Measurements from ENCODE around the gene PRKCH.

Gene PRKCH

DNA sequence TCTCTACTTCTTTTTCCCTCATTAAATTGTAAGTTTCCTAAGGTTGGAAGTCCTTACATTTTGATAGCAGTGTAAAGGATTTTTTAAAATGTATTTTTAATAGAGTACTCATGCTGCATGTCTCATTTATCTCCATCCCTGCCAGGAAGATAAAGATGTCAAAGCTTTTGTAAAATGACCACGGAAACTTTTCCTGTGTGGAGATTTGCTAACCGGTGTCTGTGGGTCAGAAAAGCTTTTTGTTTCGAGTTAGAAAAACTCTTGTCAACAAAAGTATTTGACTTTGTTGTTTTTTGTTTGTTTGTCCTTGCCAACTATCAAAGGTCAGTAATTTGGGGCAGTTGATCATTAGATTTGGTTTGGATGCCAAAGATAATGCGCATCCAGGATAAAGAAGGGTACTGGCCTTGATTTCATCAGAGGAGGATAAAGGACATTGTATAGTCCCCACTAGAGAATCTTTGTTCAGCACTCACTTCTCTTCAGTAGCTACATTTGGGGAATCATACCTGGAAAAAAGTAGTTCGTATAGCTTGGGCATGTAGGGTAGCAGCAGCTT, 217.2 kb downstream of the PRKCH start:
- Histone ChIP-seq H3K4me1 (ENCODE audit: control insufficient read depth, insufficient read depth, low read length, poor library complexity, severe bottlenecking) (peaks cover 20% of the 10 kb centered on the region), H3K27ac (ENCODE audit: low read depth, low read length, severe bottlenecking) (no peak overlapping the region), H3K9me3 (ENCODE audit: control insufficient read depth, low read length) (no peaks in the 10 kb centered on the region), H3K36me3 (ENCODE audit: control insufficient read depth, insufficient read depth, low read length) (no peaks in the 10 kb centered on the region), H3K4me3 (ENCODE audit: extremely low read depth, insufficient read depth, low read length, poor library complexity, severe bottlenecking) (no peak overlapping the region)
- WGBS, 2 experiments (ENCODE audit: insufficient coverage in 2 of 2), result 95% methylated on average over 4 to 5 of the region's 5 CpGs

DNA sequence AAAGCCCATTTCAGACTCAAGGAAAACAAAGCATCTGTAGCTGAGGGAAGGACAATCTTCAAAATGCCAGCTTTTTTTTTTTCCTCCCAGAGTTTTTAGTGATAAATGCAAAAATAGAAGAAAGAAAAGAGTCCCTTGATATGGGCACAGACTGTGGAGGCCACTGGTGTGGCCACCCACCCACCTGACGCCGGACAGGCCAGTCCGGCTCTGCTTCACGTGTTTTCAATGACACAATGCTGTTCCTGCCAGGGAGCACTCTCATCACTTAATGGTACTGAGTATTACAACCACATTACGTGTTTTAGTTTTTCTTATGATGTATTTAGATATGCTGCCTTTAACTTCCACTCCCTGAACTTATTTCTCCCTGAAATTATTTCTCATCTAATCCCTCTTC, 218.3 kb downstream of the PRKCH start:
- H3K4me1 ChIP-seq (ENCODE audit: control insufficient read depth, insufficient read depth, low read length, poor library complexity, severe bottlenecking), result peaks cover 20% of the 10 kb centered on the region
- H3K4me3 ChIP-seq (ENCODE audit: extremely low read depth, insufficient read depth, low read length, poor library complexity, severe bottlenecking), result no peak overlapping the region
- no peaks in the 10 kb centered on the region for H3K9me3 ChIP-seq (ENCODE audit: control insufficient read depth, low read length)
- H3K36me3 ChIP-seq (ENCODE audit: control insufficient read depth, insufficient read depth, low read length), result no peaks in the 10 kb centered on the region
- H3K27ac ChIP-seq (ENCODE audit: low read depth, low read length, severe bottlenecking), result no peak overlapping the region
- 93% methylated on average over 3 of the region's 5 CpGs; no CpG with 5 or more reads in 1 of the 2 experiments for WGBS, 2 experiments (ENCODE audit: insufficient coverage in 2 of 2)

DNA sequence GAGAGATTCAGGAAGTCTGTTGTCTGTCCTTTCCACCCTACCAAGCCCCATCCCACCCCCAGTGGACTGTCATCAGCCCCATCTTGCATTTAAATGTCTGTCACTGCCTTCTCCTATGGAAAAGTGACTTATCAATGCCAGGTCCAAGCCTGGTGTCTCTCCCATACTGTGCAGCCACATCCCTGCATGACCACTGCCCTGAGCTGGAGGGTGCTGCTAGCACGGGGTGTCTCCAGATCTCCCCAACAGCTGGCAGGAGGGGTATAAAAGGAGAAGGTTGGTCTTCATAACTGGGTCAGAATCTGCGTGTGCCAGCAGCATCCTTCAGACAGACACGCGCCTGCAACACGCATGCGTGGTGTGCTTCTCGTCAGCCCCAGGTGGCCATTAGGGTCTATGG, 219.6 kb downstream of the PRKCH start:
- Histone ChIP-seq H3K27ac (ENCODE audit: low read depth, low read length, severe bottlenecking) (no peak overlapping the region), H3K4me3 (ENCODE audit: extremely low read depth, insufficient read depth, low read length, poor library complexity, severe bottlenecking) (no peak overlapping the region), H3K9me3 (ENCODE audit: control insufficient read depth, low read length) (no peaks in the 10 kb centered on the region), H3K36me3 (ENCODE audit: control insufficient read depth, insufficient read depth, low read length) (no peaks in the 10 kb centered on the region), H3K4me1 (ENCODE audit: control insufficient read depth, insufficient read depth, low read length, poor library complexity, severe bottlenecking) (peaks cover 20% of the 10 kb centered on the region)
- WGBS, 2 experiments (ENCODE audit: insufficient coverage in 2 of 2), result 81 to 83% methylated on average over 7 of the region's 7 CpGs

DNA sequence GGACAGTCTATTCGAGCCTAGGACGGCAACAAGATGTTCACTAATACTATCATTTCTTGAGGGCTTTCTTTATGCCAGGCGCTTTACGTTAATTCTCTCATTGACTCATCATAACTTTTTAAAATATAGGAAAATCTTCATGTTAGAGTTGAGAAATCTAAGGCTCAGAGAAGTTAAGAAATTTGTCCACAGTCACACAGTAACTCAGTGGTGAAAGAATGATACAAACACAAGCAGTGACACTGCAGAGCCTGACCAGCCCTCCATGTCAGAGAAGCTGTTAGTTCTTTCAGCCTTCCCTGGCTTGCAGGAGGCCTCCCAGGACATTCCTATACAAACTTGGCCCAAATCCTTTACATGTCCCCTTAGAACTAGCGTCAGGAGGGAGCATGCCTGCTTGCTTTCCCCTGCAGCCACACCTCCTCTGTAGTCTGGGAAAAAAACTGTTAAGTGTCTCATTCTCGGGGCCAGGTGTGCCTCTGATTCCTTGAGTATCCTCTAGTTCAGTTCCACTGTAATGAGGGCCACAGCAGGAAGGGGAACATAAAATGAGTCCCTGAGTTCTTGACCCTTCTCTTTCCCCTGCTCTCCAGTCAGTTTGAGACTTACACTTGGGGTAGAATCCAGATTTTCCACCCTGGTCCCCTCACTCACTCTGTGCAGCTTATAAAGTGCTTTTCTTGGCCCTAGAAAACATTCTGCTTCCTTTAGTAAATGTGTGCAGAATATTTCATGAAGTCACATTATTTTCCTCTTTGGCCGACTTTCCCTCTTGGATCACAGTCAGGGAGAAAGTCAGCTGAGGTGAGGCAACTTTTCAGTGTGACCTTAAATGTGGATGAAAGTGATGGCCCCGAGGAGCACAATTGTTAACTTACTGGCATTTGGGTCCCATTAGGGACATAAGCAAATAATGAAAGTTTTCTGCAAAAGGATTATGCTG, 221.7 kb downstream of the PRKCH start:
- Histone ChIP-seq H3K4me3 (ENCODE audit: extremely low read depth, insufficient read depth, low read length, poor library complexity, severe bottlenecking) (no peak overlapping the region), H3K27ac (ENCODE audit: low read depth, low read length, severe bottlenecking) (no peak overlapping the region), H3K36me3 (ENCODE audit: control insufficient read depth, insufficient read depth, low read length) (peaks cover 3% of the 10 kb centered on the region), H3K9me3 (ENCODE audit: control insufficient read depth, low read length) (no peaks in the 10 kb centered on the region), H3K4me1 (ENCODE audit: control insufficient read depth, insufficient read depth, low read length, poor library complexity, severe bottlenecking) (peaks cover 12% of the 10 kb centered on the region)
- WGBS, 2 experiments (ENCODE audit: insufficient coverage in 2 of 2), result 78 to 85% methylated on average over 4 of the region's 8 CpGs

DNA sequence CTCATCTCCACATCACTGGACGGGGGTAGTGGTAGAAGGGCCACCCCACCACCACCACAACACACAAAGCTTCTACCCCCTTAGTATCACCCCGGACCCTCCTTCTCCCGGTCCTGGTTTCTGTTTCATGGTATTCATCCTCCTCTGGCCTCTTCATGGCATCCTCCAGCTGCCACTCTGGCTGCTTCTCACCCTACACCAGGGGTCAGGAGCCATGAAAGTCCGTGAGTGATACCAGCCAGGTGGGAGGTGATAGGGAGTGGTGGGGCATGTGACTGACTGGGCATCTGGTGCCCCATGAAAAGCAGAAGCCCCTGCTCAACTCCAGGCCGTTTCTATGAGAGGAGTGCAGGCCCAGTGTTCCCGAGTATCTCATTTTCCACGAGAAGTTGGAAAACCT, 222.6 kb downstream of the PRKCH start:
- Histone ChIP-seq H3K4me1 (ENCODE audit: control insufficient read depth, insufficient read depth, low read length, poor library complexity, severe bottlenecking) (peaks cover 12% of the 10 kb centered on the region), H3K36me3 (ENCODE audit: control insufficient read depth, insufficient read depth, low read length) (peaks cover 10% of the 10 kb centered on the region), H3K27ac (ENCODE audit: low read depth, low read length, severe bottlenecking) (no peak overlapping the region), H3K4me3 (ENCODE audit: extremely low read depth, insufficient read depth, low read length, poor library complexity, severe bottlenecking) (no peak overlapping the region), H3K9me3 (ENCODE audit: control insufficient read depth, low read length) (no peaks in the 10 kb centered on the region)
- 86 to 95% methylated on average over 5 to 6 of the region's 7 CpGs for WGBS, 2 experiments (ENCODE audit: insufficient coverage in 2 of 2)

DNA sequence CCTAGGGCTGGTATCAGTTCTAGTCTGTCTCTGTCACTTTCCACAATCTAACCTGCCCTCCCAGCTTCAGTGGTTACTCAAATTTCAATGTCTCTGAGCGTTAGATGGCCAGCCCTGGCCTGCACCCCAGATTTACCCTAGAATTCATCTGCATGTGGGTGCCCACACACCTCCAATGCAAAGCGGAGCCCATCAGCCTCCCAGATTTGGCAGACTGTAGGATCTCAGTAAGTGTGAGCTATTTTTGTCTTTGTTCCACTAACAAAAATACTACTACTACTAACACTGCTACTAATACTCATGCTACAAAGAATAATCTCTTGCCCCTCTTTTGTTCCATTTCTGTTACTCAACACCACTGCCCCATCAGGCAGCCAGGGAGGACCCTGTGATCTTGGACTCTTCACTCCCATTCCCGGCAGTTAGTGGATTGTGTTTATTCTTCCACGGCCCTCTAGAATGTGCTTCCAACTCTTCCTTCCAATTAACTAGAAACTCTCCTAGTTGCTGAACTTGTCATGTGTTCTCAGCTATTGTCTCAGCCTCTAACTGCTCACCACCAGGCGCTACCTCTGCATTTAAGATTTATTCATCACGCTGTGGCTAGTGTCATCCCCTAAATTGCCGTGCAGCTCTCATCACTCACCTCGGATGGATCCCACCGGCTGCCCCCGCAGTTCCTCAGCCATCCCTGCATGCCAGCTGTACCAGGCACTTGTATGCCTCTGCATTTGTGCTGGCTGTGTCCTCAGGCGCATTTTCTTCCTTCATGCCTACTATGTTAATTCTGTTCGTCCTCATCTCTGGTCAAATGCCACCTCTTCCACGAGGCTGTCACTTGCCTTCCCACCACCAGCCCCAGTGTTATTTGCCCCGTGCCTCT, 223.3 kb downstream of the PRKCH start:
- H3K4me1 ChIP-seq (ENCODE audit: control insufficient read depth, insufficient read depth, low read length, poor library complexity, severe bottlenecking), result peaks cover 12% of the 10 kb centered on the region
- no peak overlapping the region for H3K27ac ChIP-seq (ENCODE audit: low read depth, low read length, severe bottlenecking)
- H3K4me3 ChIP-seq (ENCODE audit: extremely low read depth, insufficient read depth, low read length, poor library complexity, severe bottlenecking), result no peak overlapping the region
- H3K36me3 ChIP-seq (ENCODE audit: control insufficient read depth, insufficient read depth, low read length), result peaks cover 16% of the 10 kb centered on the region
- H3K9me3 ChIP-seq (ENCODE audit: control insufficient read depth, low read length), result no peaks in the 10 kb centered on the region
- 89 to 93% methylated on average over 12 to 13 of the region's 14 CpGs for WGBS, 2 experiments (ENCODE audit: insufficient coverage in 2 of 2)

DNA sequence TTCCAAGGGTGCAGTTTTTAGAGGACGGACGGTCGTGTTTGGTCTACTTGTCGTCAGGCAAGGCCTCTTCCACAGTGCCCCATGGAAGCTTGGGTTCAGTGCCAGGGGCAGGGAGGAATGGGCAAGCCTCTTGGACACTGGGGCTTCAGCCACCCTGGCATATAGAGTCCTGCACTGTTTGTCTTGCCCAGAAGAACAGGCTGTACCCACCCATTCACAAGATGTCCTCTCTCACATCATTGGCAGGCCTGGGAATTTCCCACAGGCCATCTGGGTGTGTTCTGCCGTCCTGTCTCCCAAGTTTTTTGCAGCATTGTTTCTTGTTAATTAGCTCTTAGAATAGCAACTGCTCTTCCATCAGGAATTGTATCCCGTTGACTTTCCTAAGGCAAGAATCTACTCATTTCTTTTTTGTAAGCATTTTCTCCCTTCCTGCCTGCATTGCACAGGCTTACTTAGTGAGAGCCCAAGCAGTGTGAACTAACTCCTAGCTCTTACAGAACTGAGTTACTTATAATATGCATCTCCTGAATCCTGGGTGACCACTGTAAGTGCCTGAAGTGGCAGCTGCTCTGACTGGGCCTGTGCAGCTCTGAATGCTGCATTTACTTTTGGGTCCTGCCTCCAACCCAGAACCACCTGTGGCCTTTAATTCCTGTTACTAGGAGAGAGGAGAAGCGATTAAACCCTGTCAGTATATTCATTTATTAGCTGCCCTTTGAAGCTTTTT, 224.5 kb downstream of the PRKCH start:
- H3K27ac ChIP-seq (ENCODE audit: low read depth, low read length, severe bottlenecking), result no peak overlapping the region
- H3K4me3 ChIP-seq (ENCODE audit: extremely low read depth, insufficient read depth, low read length, poor library complexity, severe bottlenecking), result no peak overlapping the region
- H3K9me3 ChIP-seq (ENCODE audit: control insufficient read depth, low read length), result no peaks in the 10 kb centered on the region
- H3K36me3 ChIP-seq (ENCODE audit: control insufficient read depth, insufficient read depth, low read length), result peaks cover 16% of the 10 kb centered on the region
- peaks cover 12% of the 10 kb centered on the region for H3K4me1 ChIP-seq (ENCODE audit: control insufficient read depth, insufficient read depth, low read length, poor library complexity, severe bottlenecking)
- WGBS, 2 experiments (ENCODE audit: insufficient coverage in 2 of 2), result 89% methylated on average over 5 to 6 of the region's 7 CpGs

DNA sequence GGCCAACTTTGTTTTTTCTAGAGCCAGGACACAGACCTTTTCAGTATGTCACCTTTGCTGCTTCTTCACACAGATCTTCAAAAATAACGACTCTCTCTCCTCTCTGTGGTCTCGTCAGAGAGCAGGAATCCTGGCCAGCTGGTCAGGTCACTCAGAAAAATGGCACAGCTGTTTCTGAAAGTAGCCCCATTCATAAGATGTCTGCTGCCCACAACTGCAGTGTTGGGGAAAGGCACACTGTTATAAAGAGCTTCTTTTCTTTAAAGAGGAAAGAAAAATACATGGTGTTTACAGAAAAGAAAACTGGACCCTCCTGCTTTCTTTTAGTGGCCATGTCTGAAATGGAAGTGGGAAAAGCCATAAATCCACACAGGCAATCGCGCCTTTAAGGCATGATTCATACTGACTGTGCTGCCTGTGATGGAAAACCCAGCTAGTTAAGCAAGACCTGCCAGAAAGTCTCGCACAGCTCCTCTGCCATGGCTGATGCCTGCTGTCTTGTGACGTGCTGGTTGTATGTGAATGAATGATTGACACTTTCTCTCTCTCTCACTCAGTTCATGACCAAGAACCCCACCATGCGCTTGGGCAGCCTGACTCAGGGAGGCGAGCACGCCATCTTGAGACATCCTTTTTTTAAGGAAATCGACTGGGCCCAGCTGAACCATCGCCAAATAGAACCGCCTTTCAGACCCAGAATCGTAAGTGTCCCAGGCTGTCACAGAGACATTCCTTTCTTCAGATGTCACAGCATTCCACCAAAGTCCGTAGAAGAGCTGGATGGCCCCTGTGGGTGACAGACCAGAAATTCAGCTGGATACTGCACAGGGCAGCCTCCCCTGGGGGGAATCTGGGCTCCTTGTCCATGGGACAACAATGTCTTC, 226.0 kb downstream of the PRKCH start:
- Histone ChIP-seq H3K27ac (ENCODE audit: low read depth, low read length, severe bottlenecking) (no peak overlapping the region), H3K36me3 (ENCODE audit: control insufficient read depth, insufficient read depth, low read length) (peaks cover 16% of the 10 kb centered on the region), H3K9me3 (ENCODE audit: control insufficient read depth, low read length) (no peaks in the 10 kb centered on the region), H3K4me1 (ENCODE audit: control insufficient read depth, insufficient read depth, low read length, poor library complexity, severe bottlenecking) (peaks cover 12% of the 10 kb centered on the region), H3K4me3 (ENCODE audit: extremely low read depth, insufficient read depth, low read length, poor library complexity, severe bottlenecking) (no peak overlapping the region)
- 81 to 90% methylated on average over 10 to 11 of the region's 14 CpGs for WGBS, 2 experiments (ENCODE audit: insufficient coverage in 2 of 2)

DNA sequence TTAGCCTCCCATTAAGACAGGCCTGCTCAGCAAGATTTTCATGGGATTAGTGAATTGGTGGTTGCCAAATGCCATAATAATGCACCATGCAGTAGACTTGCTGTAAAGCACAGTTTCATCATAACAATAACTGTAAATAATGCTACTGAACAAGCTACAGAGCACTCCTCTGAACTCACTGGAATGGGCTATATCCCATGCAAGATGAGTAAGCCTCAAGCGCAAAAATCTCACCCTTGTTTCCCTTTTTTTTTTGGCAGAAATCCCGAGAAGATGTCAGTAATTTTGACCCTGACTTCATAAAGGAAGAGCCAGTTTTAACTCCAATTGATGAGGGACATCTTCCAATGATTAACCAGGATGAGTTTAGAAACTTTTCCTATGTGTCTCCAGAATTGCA, 228.0 kb downstream of the PRKCH start:
- H3K36me3 ChIP-seq (ENCODE audit: control insufficient read depth, insufficient read depth, low read length), result peaks cover 16% of the 10 kb centered on the region
- no peak overlapping the region for H3K27ac ChIP-seq (ENCODE audit: low read depth, low read length, severe bottlenecking)
- 94 to 100% methylated on average over 1 to 2 of the region's 2 CpGs for WGBS, 2 experiments (ENCODE audit: insufficient coverage in 2 of 2)
- no peaks in the 10 kb centered on the region for H3K9me3 ChIP-seq (ENCODE audit: control insufficient read depth, low read length)
- peaks cover 8% of the 10 kb centered on the region for H3K4me1 ChIP-seq (ENCODE audit: control insufficient read depth, insufficient read depth, low read length, poor library complexity, severe bottlenecking)
- no peak overlapping the region for H3K4me3 ChIP-seq (ENCODE audit: extremely low read depth, insufficient read depth, low read length, poor library complexity, severe bottlenecking)

All from mesodermal cell (in vitro differentiated cells).